Testis (tissue), 2 donors: Measurements from ENCODE around the gene OPRL1.

Source experiments
- POLR2A ChIP-seq: fragments of 450-650 bp; IDR thresholded peaks from one replicate; pipeline ENCODE4 v1.6.1; 2017; ENCODE audit warnings: antibody characterized with exemption, mild to moderate bottlenecking, moderate library complexity
- TF ChIP-seq, protein P1 (sequence below), 3 experiments: fragments of 450-650 bp in 2 of 3; fragments of 200-600 bp in 1 of 3; sonication (generic) in 1 of 3; IDR thresholded peaks; one replicate each; pipeline ENCODE4 v1.5.1; 2016 to 2019; ENCODE audit warnings: antibody characterized with exemption in 3 of 3, mild to moderate bottlenecking in 2 of 3, moderate library complexity in 1 of 3

DNA sequence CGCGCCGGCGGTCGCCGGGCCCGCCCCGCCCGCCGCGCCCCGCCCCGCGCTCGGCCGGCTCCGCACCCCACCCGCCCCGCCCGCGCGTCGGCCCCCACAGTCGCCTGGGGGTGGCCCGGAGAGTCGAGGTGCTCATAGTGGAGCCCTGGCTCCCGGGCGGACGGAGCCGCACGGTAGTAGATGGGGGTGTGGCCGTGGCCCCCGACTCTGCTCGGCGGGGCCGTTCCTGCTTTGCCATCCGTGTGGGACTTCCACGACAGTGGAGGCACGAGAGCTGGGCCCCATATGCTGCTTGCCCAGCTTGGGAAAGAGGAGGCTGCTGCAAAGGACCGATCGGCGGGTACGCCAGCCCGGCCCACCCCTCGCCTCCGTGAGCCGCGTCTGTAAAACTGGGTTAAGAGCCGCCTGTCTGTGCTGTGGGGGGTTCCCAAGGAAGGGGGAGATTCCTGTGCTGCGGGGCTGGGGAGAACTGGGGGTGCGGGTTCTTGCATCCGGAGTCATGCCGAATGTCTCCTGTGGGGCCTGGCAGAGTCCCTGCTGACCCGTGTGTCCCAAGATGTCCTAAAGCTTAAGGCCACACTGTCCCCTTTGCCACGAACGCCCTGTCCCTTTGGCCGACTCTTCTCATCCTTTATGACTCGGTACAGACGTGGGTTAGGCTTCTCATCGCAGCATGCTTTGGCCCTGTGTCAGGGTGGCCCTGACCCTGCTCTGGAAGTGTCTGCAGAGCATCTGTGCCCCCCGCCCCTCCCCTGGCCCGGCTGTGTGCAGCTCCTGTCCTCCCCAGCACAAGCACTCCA lies at the start of gene OPRL1:
- TF ChIP-seq POLR2A, result no peak
- TF ChIP-seq, protein P1, sequence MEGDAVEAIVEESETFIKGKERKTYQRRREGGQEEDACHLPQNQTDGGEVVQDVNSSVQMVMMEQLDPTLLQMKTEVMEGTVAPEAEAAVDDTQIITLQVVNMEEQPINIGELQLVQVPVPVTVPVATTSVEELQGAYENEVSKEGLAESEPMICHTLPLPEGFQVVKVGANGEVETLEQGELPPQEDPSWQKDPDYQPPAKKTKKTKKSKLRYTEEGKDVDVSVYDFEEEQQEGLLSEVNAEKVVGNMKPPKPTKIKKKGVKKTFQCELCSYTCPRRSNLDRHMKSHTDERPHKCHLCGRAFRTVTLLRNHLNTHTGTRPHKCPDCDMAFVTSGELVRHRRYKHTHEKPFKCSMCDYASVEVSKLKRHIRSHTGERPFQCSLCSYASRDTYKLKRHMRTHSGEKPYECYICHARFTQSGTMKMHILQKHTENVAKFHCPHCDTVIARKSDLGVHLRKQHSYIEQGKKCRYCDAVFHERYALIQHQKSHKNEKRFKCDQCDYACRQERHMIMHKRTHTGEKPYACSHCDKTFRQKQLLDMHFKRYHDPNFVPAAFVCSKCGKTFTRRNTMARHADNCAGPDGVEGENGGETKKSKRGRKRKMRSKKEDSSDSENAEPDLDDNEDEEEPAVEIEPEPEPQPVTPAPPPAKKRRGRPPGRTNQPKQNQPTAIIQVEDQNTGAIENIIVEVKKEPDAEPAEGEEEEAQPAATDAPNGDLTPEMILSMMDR (IDR thresholded peaks at IDR 0.05), result no peak
